ENCODE measurements around the gene IER3. TPM values are rescaled to one million over a fixed set of nuclear protein-coding genes. Genes with fewer than 3 reads are reported as not detected.

The IER3 gene
- total and polyA plus RNA-seq, 2 of the 8 experiments (the other 6 are each of a cell fraction or from before 2014, with no cell fraction given): 11.9 to 26.5 TPM

DNA sequence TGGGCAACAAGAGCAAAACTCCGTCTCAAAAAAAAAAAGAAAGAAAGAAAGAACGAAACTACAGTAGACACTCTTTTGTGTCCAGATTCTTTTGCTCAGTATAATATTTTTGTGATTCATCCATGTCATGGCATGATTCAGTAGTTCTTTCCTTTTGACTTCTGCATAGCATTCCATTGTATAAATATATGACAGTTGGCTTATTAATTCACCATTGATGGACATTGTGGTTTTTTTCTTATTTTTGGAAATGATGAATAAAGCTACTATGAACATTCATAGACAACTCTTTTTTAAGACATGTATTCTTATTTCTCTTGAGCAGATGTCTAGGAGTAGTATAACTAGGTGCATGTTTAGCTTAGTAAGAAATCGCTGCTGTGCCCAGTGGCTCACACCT lies 10.3 kb upstream of the IER3 start:
- TF ChIP-seq SP4 (IDR thresholded peaks at IDR 0.05; ENCODE audit: low read length): no peak
- TF ChIP-seq ASH2L (IDR thresholded peaks at IDR 0.05; ENCODE audit: low read length): no peak
- TF ChIP-seq SIRT6 (IDR thresholded peaks at IDR 0.05; ENCODE audit: low read length): no peak
- TF ChIP-seq POLR2AphosphoS5 (IDR thresholded peaks at IDR 0.05; ENCODE audit: low read depth, low read length): no peak
- TF ChIP-seq TBP (IDR thresholded peaks at IDR 0.05; ENCODE audit: low read depth, low read length): no peak
- TF ChIP-seq TAF7 (optimal IDR thresholded peaks at IDR 0.05; ENCODE audit: borderline replicate concordance, low read depth, low read length): no peak
- TF ChIP-seq JUND (IDR thresholded peaks at IDR 0.05; ENCODE audit: low read length): no peak
- no peak for TF ChIP-seq CHD1 (IDR thresholded peaks at IDR 0.05; ENCODE audit: low read depth, low read length)
- TF ChIP-seq HDAC6 (IDR thresholded peaks at IDR 0.05; ENCODE audit: low read depth, low read length): no peak
- no peak for TF ChIP-seq JUN (IDR thresholded peaks at IDR 0.05; ENCODE audit: low read depth, low read length)
- no peak for TF ChIP-seq BACH1 (IDR thresholded peaks at IDR 0.05; ENCODE audit: low read length)
- TF ChIP-seq KDM4A (IDR thresholded peaks at IDR 0.05; ENCODE audit: low read depth, low read length, severe bottlenecking): no peak
- TF ChIP-seq, protein P1, sequence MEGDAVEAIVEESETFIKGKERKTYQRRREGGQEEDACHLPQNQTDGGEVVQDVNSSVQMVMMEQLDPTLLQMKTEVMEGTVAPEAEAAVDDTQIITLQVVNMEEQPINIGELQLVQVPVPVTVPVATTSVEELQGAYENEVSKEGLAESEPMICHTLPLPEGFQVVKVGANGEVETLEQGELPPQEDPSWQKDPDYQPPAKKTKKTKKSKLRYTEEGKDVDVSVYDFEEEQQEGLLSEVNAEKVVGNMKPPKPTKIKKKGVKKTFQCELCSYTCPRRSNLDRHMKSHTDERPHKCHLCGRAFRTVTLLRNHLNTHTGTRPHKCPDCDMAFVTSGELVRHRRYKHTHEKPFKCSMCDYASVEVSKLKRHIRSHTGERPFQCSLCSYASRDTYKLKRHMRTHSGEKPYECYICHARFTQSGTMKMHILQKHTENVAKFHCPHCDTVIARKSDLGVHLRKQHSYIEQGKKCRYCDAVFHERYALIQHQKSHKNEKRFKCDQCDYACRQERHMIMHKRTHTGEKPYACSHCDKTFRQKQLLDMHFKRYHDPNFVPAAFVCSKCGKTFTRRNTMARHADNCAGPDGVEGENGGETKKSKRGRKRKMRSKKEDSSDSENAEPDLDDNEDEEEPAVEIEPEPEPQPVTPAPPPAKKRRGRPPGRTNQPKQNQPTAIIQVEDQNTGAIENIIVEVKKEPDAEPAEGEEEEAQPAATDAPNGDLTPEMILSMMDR (IDR thresholded peaks at IDR 0.05; ENCODE audit: control extremely low read depth in 1 of 3, insufficient read depth in 1 of 3, low read depth in 1 of 3, low read length in 3 of 3): no peak
- no peak for TF ChIP-seq EGR1 (IDR thresholded peaks at IDR 0.05; ENCODE audit: borderline replicate concordance, low read depth, low read length)
- no peak overlapping the region for H3K9ac ChIP-seq (replicated peaks in 1 of 4; ENCODE audit: extremely low read depth in 1 of 4, low read depth in 3 of 4, low read length in 3 of 4)
- CTCF ChIA-PET (ENCODE audit: partially characterized antibody): interaction anchor here (1.2 to 2.0 kb wide), 2 partner anchors 67 to 76 kb away, joined by 4 to 7 read pairs; no protein-coding TSS in a partner anchor

More for the DNA sequence above, 10.3 kb upstream of the IER3 start:
- WGBS, 2 experiments (ENCODE audit: extremely low coverage in 1 of 2, insufficient coverage in 1 of 2, insufficient read length in 1 of 2, insufficient replicate concordance in 2 of 2, low coverage in 1 of 2, low lambda C conversion rate in 2 of 2, missing lambda C conversion rate in 1 of 2): 95% methylated on average over 1 of the region's 3 CpGs; no CpG with 5 or more reads in 1 of the 2 experiments
- Histone ChIP-seq H3K36me3 (ENCODE audit: control insufficient read depth in 2 of 4, insufficient read depth in 4 of 4, low read length in 3 of 4) (no peaks in the 10 kb centered on the region), H2AFZ (ENCODE audit: low read length) (no peak overlapping the region), H2BK20ac (ENCODE audit: low read length) (no peak overlapping the region), H4K5ac (ENCODE audit: insufficient read length, low read depth, low read length) (no peak overlapping the region), H4K91ac (replicated peaks; ENCODE audit: insufficient read length, low read length) (no peak overlapping the region), H3K79me1 (ENCODE audit: low read depth, low read length) (no peaks in the 10 kb centered on the region), H3K27me3 (replicated peaks in 1 of 4; ENCODE audit: control insufficient read depth in 3 of 4, extremely low read depth in 1 of 4, insufficient read depth in 3 of 4, low read length in 3 of 4) (no peaks in the 10 kb centered on the region; a peak in 1 of 7 replicates), H3K4me3 (ENCODE audit: extremely low read depth in 1 of 4, insufficient read depth in 2 of 4, low read depth in 3 of 4, low read length in 4 of 4) (no peak overlapping the region), H4K8ac (ENCODE audit: extremely low read depth, insufficient read depth, low read length) (no peak overlapping the region), H3K4me2 (ENCODE audit: insufficient read depth in 1 of 2, low read depth in 2 of 2, low read length in 2 of 2) (no peak overlapping the region), H2BK120ac (replicated peaks; ENCODE audit: low read depth, low read length) (no peak overlapping the region), H3K56ac (replicated peaks; ENCODE audit: insufficient read length, low read depth, low read length) (no peak overlapping the region), H3K79me2 (ENCODE audit: control insufficient read depth in 1 of 2, insufficient read depth in 2 of 2, low read length in 2 of 2) (no peaks in the 10 kb centered on the region), H3K9me3 (ENCODE audit: insufficient read depth in 2 of 2, low read depth in 1 of 2, low read length in 1 of 2) (no peaks in the 10 kb centered on the region), H3K23me2 (ENCODE audit: low read depth, low read length) (no peaks in the 10 kb centered on the region), H2BK15ac (ENCODE audit: low read length) (no peak overlapping the region), H3K18ac (ENCODE audit: extremely low read depth, low read length) (no peak overlapping the region), H2BK5ac (ENCODE audit: low read depth, low read length) (no peak overlapping the region), H3K4ac (replicated peaks; ENCODE audit: insufficient read length, low read depth, low read length) (no peak overlapping the region), H3K4me1 (replicated peaks in 1 of 4; ENCODE audit: control insufficient read depth in 3 of 4, insufficient read depth in 4 of 4, low read length in 3 of 4) (no peaks in the 10 kb centered on the region), H3K27ac (ENCODE audit: low read depth, low read length) (no peak overlapping the region), H3K23ac (ENCODE audit: insufficient read length) (no peak overlapping the region), H2BK12ac (ENCODE audit: low read depth, low read length) (no peak overlapping the region), H3K14ac (ENCODE audit: insufficient read length) (no peak overlapping the region), H2AK5ac (ENCODE audit: low read depth, low read length) (no peak overlapping the region), H4K20me1 (replicated peaks in 1 of 2; ENCODE audit: control insufficient read depth in 1 of 2, insufficient read depth in 2 of 2, low read length in 2 of 2) (no peaks in the 10 kb centered on the region)
- FAIRE-seq: no peak
- POLR2A ChIA-PET (ENCODE audit: partially characterized antibody): interaction anchor here (0.6 to 1.2 kb wide), 3 partner anchors 10 to 154 kb away, joined by 3 to 4 read pairs (median 4); partner anchors contain the start of gene IER3
- no peak for DNase-seq (ENCODE audit: low read depth in 1 of 2, low spot score in 2 of 2)
